Prostate gland (tissue), 2 donors: ENCODE results near the gene RORB. TPM values are rescaled to one million over a fixed set of nuclear protein-coding genes. Genes with fewer than 3 reads are reported as not detected.

Source experiments
- DNase-seq: peaks from one replicate; pipeline ENCODE4 v3.0.0-alpha.2; 2019; ENCODE audit warnings: low spot score
- H3K27ac ChIP-seq, 2 donors: fragments of 200-600 bp; sonication (generic); 2 replicates each; pipeline ENCODE4 v1.5.1; 2017 to 2019
- H3K27me3 ChIP-seq: fragments of 200-600 bp; sonication (generic); replicated peaks from 2 replicates; pipeline ENCODE4 v1.5.1; 2019; ENCODE audit not compliant: insufficient read depth
- H3K36me3 ChIP-seq, 2 donors: fragments of 200-600 bp; sonication (generic); 1 replicate in 1 of 2; 2 replicates in 1 of 2; pipeline versions ENCODE4 v1.5.1 to v1.8.1; 2017 to 2019
- H3K4me1 ChIP-seq: fragments of 200-600 bp; sonication (generic); replicated peaks from 2 replicates; pipeline ENCODE4 v1.5.1; 2019
- H3K4me3 ChIP-seq, 2 donors: fragments of 200-600 bp; sonication (generic); 2 replicates each; pipeline ENCODE4 v1.5.1; 2017 to 2019
- H3K9me3 ChIP-seq: fragments of 200-600 bp; sonication (generic); 2 replicates; pipeline ENCODE4 v1.5.1; 2017
- CTCF ChIP-seq, 4 experiments: fragments of 200-600 bp in 2 of 4; fragments of 450-650 bp in 2 of 4; sonication (generic) in 2 of 4; IDR thresholded peaks; 1 replicate in 3 of 4; 2 replicates in 1 of 4; pipeline ENCODE4 v1.5.1; 2016 to 2019; ENCODE audit warnings: antibody characterized with exemption in 4 of 4, mild to moderate bottlenecking in 2 of 4, moderate library complexity in 2 of 4
- POLR2A ChIP-seq: fragments of 450-650 bp; IDR thresholded peaks from one replicate; pipeline ENCODE4 v1.6.1; 2016; ENCODE audit warnings: antibody characterized with exemption, mild to moderate bottlenecking
- POLR2AphosphoS5 ChIP-seq: sonication (generic); formaldehyde crosslinking; IDR thresholded peaks from one replicate; pipeline ENCODE4 v1.6.1; 2017; ENCODE audit warnings: antibody characterized with exemption
- WGBS: methylation state at CpG from one replicate; pipeline ENCODE4 v1.1.5; 2018; 5-methylcytosine and 5-hydroxymethylcytosine counted together
- intact Hi-C: fragments of 100-400 bp; cut with DNase I; formaldehyde crosslinking; loops from one replicate; pipeline ENCODE4 v1.14.2; 2022
- total RNA-seq, 2 donors: library from RNA; depleted of rRNA; stranded (reverse); fragments of >200 nt; gene quantifications; one replicate each; pipeline ENCODE4 v1.1.0, GENCODE V29; 2016

The RORB gene
- total RNA-seq, 2 donors from 2014 or later: 1.4 to 1.7 TPM

DNA sequence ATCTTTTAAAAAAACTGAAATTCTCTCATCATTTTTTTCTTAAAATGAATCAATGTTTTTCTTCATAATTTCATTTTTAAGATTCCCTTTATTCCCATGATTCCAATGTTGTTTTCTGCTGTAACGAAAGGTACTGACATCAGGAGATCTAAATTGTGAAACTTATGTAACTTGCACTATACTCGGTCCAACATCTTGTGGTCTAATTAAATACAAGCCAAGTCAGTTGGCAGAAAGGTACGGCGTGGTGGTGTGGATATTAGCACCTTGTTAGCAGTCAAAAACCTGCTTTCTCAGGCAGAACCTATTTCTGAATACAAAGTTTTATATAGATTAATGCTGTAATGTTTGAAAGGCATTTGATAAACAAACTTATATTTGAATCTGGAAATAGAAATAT is 20.1 kb downstream of the RORB start:
- intact Hi-C loops: no loop called here
- 60% methylated on average over 4 of the region's 4 CpGs for WGBS
- Histone ChIP-seq H3K4me1 (no peaks in the 10 kb centered on the region), H3K9me3 (no peaks in the 10 kb centered on the region), H3K4me3 (no peak overlapping the region), H3K36me3 (no peaks in the 10 kb centered on the region), H3K27ac (no peak overlapping the region), H3K27me3 (no peaks in the 10 kb centered on the region)
- DNase-seq: no peak
- no peak for TF ChIP-seq POLR2AphosphoS5
- no peak for TF ChIP-seq POLR2A
- TF ChIP-seq CTCF (IDR thresholded peaks at IDR 0.05): no peak

- no peaks in the 10 kb centered on the region for H3K9me3 ChIP-seq
- H3K36me3 ChIP-seq: no peaks in the 10 kb centered on the region
- no peak for DNase-seq
- WGBS: 97% methylated on average over 9 of the region's 9 CpGs
- no peaks in the 10 kb centered on the region for H3K4me1 ChIP-seq
- no peak for TF ChIP-seq POLR2AphosphoS5
- intact Hi-C loops: no loop called here
- no peaks in the 10 kb centered on the region for H3K27me3 ChIP-seq
- H3K27ac ChIP-seq: no peak overlapping the region
- no peak overlapping the region for H3K4me3 ChIP-seq
Measured at GRCh38 chr9:74519419-74519818, 22.3 kb downstream of the RORB start.

GRCh38 chr9:74521009-74521408 is 23.9 kb downstream of the RORB start:
- no peaks in the 10 kb centered on the region for H3K9me3 ChIP-seq
- no peaks in the 10 kb centered on the region for H3K4me1 ChIP-seq
- H3K4me3 ChIP-seq: no peak overlapping the region
- intact Hi-C loops: no loop called here
- 56% methylated on average over 1 of the region's 1 CpG for WGBS
- H3K27me3 ChIP-seq: no peaks in the 10 kb centered on the region
- no peak for DNase-seq
- TF ChIP-seq POLR2AphosphoS5 (no peak), POLR2A (no peak), CTCF (IDR thresholded peaks at IDR 0.05) (no peak)
- H3K36me3 ChIP-seq: no peaks in the 10 kb centered on the region
- H3K27ac ChIP-seq: no peak overlapping the region

- no peak for DNase-seq
- Histone ChIP-seq H3K27ac (no peak overlapping the region), H3K27me3 (no peaks in the 10 kb centered on the region), H3K4me1 (no peaks in the 10 kb centered on the region), H3K9me3 (no peaks in the 10 kb centered on the region), H3K4me3 (no peak overlapping the region), H3K36me3 (no peaks in the 10 kb centered on the region)
- intact Hi-C loops: no loop called here
- TF ChIP-seq POLR2A (no peak), POLR2AphosphoS5 (no peak), CTCF (IDR thresholded peaks at IDR 0.05) (no peak)
- WGBS: 46% methylated on average over 1 of the region's 1 CpG
Measured at GRCh38 chr9:74524289-74524688, 27.2 kb downstream of the RORB start.

DNA sequence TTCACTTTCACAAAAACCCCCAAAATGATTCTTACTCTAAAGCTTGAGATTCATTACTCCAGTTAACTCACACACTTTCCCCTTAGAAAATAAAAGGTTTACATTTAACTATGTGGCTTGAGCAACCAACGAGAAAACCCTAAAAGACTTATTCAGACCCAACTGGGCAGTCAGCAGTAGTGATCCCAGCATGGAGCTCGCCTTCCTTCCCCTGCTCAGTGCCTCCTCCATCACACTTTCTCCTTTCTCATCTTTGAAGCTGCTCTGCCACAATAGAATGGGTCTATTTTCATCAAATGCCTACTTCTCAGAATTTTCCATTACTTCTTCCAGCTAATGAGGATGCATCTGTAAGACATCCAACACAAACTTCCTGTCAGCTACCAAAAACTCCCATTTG is 29.1 kb downstream of the RORB start:
- H3K4me3 ChIP-seq: no peak overlapping the region
- H3K36me3 ChIP-seq: no peaks in the 10 kb centered on the region
- H3K27me3 ChIP-seq: no peaks in the 10 kb centered on the region
- 63% methylated on average over 2 of the region's 2 CpGs for WGBS
- TF ChIP-seq POLR2AphosphoS5 (no peak), CTCF (IDR thresholded peaks at IDR 0.05) (no peak), POLR2A (no peak)
- H3K4me1 ChIP-seq: no peaks in the 10 kb centered on the region
- no peaks in the 10 kb centered on the region for H3K9me3 ChIP-seq
- intact Hi-C loops: no loop called here
- DNase-seq: no peak
- H3K27ac ChIP-seq: no peak overlapping the region
